ENCODE data around the gene AFAP1.

DNA sequence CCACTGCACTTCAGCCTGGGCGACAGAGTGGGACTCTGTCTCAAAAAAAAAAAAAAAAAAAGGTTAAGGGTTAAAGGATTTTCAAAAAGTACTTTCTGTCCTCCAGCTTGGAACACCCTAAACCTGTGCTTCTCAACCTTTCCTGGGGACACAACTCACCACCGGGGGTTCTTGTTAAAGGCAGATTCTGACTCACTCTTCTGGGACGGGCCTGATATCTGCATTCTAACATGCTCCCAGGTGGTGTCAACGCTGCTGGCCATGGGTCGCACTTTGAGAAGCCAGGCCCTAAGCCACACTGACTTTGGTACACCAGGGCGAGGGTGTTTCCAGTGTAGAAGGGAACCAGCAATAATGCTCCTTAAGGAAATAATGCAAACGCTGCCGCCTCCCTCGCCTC lies 46.1 kb downstream of the AFAP1 start:
- no peak for TF ChIP-seq POLR2AphosphoS5 (IDR thresholded peaks at IDR 0.05; ENCODE audit: low read depth, low read length)
- TF ChIP-seq, protein P1, sequence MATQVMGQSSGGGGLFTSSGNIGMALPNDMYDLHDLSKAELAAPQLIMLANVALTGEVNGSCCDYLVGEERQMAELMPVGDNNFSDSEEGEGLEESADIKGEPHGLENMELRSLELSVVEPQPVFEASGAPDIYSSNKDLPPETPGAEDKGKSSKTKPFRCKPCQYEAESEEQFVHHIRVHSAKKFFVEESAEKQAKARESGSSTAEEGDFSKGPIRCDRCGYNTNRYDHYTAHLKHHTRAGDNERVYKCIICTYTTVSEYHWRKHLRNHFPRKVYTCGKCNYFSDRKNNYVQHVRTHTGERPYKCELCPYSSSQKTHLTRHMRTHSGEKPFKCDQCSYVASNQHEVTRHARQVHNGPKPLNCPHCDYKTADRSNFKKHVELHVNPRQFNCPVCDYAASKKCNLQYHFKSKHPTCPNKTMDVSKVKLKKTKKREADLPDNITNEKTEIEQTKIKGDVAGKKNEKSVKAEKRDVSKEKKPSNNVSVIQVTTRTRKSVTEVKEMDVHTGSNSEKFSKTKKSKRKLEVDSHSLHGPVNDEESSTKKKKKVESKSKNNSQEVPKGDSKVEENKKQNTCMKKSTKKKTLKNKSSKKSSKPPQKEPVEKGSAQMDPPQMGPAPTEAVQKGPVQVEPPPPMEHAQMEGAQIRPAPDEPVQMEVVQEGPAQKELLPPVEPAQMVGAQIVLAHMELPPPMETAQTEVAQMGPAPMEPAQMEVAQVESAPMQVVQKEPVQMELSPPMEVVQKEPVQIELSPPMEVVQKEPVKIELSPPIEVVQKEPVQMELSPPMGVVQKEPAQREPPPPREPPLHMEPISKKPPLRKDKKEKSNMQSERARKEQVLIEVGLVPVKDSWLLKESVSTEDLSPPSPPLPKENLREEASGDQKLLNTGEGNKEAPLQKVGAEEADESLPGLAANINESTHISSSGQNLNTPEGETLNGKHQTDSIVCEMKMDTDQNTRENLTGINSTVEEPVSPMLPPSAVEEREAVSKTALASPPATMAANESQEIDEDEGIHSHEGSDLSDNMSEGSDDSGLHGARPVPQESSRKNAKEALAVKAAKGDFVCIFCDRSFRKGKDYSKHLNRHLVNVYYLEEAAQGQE (IDR thresholded peaks at IDR 0.05; ENCODE audit: insufficient read depth in 1 of 2, low read depth in 2 of 2, low read length in 2 of 2) = no peak

Data from PFSK-1 (cell line).